Esophagus muscularis mucosa (tissue), 3 donors: ENCODE data around the gene GCFC2.

Experiments
- POLR2A ChIP-seq: fragments of 450-650 bp; IDR thresholded peaks from one replicate; pipeline ENCODE4 v1.6.1; 2017; ENCODE audit warnings: antibody characterized with exemption, moderate library complexity, mild to moderate bottlenecking, low read depth
- POLR2AphosphoS5 ChIP-seq, 2 donors: sonication (generic); formaldehyde crosslinking; IDR thresholded peaks; one replicate each; pipeline ENCODE4 v1.6.1; 2017; ENCODE audit warnings: antibody characterized with exemption in 2 of 2
- TF ChIP-seq, protein P1 (sequence below), 3 experiments: fragments of 200-600 bp in 2 of 3; fragments of 450-650 bp in 1 of 3; sonication (generic) in 2 of 3; IDR thresholded peaks; one replicate each; pipeline ENCODE4 v1.5.1; 2017 to 2019; ENCODE audit warnings: antibody characterized with exemption in 3 of 3, mild to moderate bottlenecking in 2 of 3, moderate library complexity in 1 of 3

DNA sequence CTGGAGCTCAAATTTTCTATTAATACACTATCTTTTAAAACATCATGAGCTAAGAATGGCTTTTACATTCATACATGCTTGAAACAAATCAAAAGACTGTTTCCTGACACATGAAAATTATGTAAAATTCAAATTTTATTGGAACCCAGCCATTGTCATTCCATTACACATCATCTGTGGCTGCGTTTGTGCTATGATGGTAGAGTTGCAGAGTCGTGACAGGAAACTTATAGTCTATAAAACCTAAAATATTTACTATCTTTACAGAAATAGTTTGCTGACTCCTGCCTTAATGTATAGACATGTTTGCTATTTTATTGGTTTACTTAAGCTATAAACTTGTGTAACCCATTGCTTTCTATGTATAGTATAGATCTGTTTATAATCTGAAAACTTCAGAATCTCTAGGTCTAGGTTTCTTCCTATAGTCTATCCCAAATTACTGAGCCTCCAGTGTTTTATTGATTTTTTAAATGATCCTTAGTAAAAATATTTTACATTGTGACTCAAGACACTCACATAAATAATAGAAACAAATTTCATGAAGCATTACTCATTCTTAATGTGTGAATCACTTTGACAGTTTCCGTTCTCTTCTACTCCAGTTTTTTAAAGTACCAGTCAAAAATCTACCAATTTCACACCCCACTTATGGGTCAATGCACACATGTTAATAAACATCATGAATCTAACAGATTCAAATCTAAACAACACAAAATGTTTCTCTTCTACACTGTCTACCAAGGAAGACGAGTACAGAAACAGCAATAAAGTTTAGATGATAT is 90.6 kb downstream of the GCFC2 start:
- TF ChIP-seq, protein P1, sequence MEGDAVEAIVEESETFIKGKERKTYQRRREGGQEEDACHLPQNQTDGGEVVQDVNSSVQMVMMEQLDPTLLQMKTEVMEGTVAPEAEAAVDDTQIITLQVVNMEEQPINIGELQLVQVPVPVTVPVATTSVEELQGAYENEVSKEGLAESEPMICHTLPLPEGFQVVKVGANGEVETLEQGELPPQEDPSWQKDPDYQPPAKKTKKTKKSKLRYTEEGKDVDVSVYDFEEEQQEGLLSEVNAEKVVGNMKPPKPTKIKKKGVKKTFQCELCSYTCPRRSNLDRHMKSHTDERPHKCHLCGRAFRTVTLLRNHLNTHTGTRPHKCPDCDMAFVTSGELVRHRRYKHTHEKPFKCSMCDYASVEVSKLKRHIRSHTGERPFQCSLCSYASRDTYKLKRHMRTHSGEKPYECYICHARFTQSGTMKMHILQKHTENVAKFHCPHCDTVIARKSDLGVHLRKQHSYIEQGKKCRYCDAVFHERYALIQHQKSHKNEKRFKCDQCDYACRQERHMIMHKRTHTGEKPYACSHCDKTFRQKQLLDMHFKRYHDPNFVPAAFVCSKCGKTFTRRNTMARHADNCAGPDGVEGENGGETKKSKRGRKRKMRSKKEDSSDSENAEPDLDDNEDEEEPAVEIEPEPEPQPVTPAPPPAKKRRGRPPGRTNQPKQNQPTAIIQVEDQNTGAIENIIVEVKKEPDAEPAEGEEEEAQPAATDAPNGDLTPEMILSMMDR (IDR thresholded peaks at IDR 0.05), result no peak
- TF ChIP-seq POLR2A (no peak), POLR2AphosphoS5 (IDR thresholded peaks at IDR 0.05) (no peak)
